ENCODE data around the gene ZBTB47. TPM values are rescaled to one million over a fixed set of nuclear protein-coding genes. Genes with fewer than 3 reads are reported as not detected.

Gene ZBTB47
- total RNA-seq, 1 donor from 2014 or later, result 28.1 TPM

DNA sequence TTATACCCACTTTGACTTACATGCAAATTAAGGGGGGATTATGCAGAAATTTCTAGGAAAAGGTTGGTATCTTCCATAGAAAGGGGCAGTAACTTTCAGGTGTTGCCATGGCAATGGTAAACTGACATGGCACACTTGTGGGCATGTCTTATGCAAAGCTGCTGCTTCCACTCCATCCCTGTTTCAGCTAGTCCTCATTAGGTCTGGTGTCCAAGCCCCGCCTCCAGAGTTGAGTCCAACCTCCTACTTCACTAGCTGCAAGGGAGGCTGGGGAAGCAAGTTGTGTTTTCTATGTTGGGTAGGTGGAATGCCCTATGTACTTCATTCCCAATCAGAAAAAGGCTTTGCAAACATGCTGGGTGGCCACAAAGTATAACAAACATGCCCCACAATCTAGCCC lies 17.2 kb downstream of the ZBTB47 start:
- intact Hi-C loops (cut with DNase I), result no loop called here
- H3K27ac ChIP-seq, result no peak overlapping the region
- no peaks in the 10 kb centered on the region for H3K27me3 ChIP-seq
- H3K9me3 ChIP-seq, result no peaks in the 10 kb centered on the region
- no peaks in the 10 kb centered on the region for H3K36me3 ChIP-seq
- no peak for DNase-seq
- H3K4me3 ChIP-seq, result no peak overlapping the region
- TF ChIP-seq CTCF (IDR thresholded peaks at IDR 0.05), result no peak
- peaks cover 8% of the 10 kb centered on the region for H3K4me1 ChIP-seq
- ATAC-seq, result no peak

- Histone ChIP-seq H3K36me3 (no peaks in the 10 kb centered on the region), H3K4me1 (peaks cover 3% of the 10 kb centered on the region), H3K27me3 (no peaks in the 10 kb centered on the region), H3K9me3 (no peaks in the 10 kb centered on the region), H3K4me3 (no peak overlapping the region), H3K27ac (no peak overlapping the region)
- no peak for TF ChIP-seq CTCF (IDR thresholded peaks at IDR 0.05)
- DNase-seq, result no peak
- peak; percentile 57 for ATAC-seq
- intact Hi-C loops (cut with DNase I), result no loop called here
These were observed 19.0 kb downstream of the ZBTB47 start for GRCh38 chr3:42672515-42672914.

- Histone ChIP-seq H3K27me3 (no peaks in the 10 kb centered on the region), H3K4me1 (no peaks in the 10 kb centered on the region), H3K36me3 (no peaks in the 10 kb centered on the region), H3K4me3 (no peak overlapping the region), H3K27ac (no peak overlapping the region), H3K9me3 (no peaks in the 10 kb centered on the region)
- peak; percentile 34 for DNase-seq
- no peak for ATAC-seq
- TF ChIP-seq CTCF (IDR thresholded peaks at IDR 0.05), result no peak
- intact Hi-C loops (cut with DNase I), result no loop called here
These were observed 19.6 kb downstream of the ZBTB47 start for GRCh38 chr3:42673082-42673481.

DNA sequence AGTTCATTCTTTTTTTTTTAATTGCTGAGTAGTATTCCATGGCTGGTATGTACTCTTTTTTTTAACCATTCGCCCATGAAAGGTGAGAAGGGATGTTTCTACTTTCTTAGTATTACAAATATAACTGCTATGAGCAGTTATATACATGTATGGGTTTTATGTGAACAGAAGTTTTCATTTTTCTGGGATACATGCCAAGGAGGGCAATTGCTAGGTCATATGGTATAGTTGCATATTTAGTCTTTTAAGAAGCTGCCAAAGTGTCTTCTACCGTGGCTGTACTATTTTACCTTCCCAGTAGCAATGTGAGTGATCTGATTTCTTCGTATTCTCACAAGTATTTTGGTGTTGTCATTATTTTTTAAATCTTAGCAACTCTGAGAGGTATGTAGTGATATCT lies 20.6 kb downstream of the ZBTB47 start:
- ATAC-seq, result no peak
- no peaks in the 10 kb centered on the region for H3K36me3 ChIP-seq
- no peaks in the 10 kb centered on the region for H3K4me1 ChIP-seq
- H3K9me3 ChIP-seq, result no peaks in the 10 kb centered on the region
- no peak for DNase-seq
- no peak for TF ChIP-seq CTCF (IDR thresholded peaks at IDR 0.05)
- no peaks in the 10 kb centered on the region for H3K27me3 ChIP-seq
- intact Hi-C loops (cut with DNase I), result no loop called here
- H3K4me3 ChIP-seq, result no peak overlapping the region
- no peak overlapping the region for H3K27ac ChIP-seq

GRCh38 chr3:42675909-42676308 lies 22.4 kb downstream of the ZBTB47 start:
- intact Hi-C loops (cut with DNase I), result no loop called here
- no peaks in the 10 kb centered on the region for H3K36me3 ChIP-seq
- TF ChIP-seq CTCF (IDR thresholded peaks at IDR 0.05), result no peak
- H3K4me1 ChIP-seq, result no peaks in the 10 kb centered on the region
- no peak overlapping the region for H3K27ac ChIP-seq
- no peak for DNase-seq
- ATAC-seq, result no peak
- H3K9me3 ChIP-seq, result no peaks in the 10 kb centered on the region
- no peak overlapping the region for H3K4me3 ChIP-seq
- H3K27me3 ChIP-seq, result no peaks in the 10 kb centered on the region

GRCh38 chr3:42678447-42678846 lies 24.9 kb downstream of the ZBTB47 start:
- Histone ChIP-seq H3K4me3 (no peak overlapping the region), H3K9me3 (no peaks in the 10 kb centered on the region), H3K36me3 (no peaks in the 10 kb centered on the region), H3K27ac (no peak overlapping the region), H3K4me1 (no peaks in the 10 kb centered on the region), H3K27me3 (no peaks in the 10 kb centered on the region)
- no peak for ATAC-seq
- intact Hi-C loops (cut with DNase I), result no loop called here
- peak; percentile 53 for DNase-seq
- TF ChIP-seq CTCF (IDR thresholded peaks at IDR 0.05), result no peak
